Subcutaneous abdominal adipose tissue (tissue), 5 donors: ENCODE measurements around the gene SLK.

Experiments used
- H3K27ac ChIP-seq: one replicate; pipeline ENCODE4 v1.7.0; 2013; ENCODE audit warnings: low read depth, mild to moderate bottlenecking, inconsistent platforms, low read length, moderate library complexity
- H3K27me3 ChIP-seq, 5 donors: one replicate each; pipeline ENCODE4 v1.7.0; 2013; ENCODE audit warnings: low read length in 5 of 5, inconsistent platforms in 1 of 5; ENCODE audit not compliant: control insufficient read depth in 5 of 5, insufficient read depth in 4 of 5
- H3K36me3 ChIP-seq, 5 donors: one replicate each; pipeline ENCODE4 v1.7.0; 2013; ENCODE audit warnings: low read length in 5 of 5; ENCODE audit not compliant: control insufficient read depth in 5 of 5, insufficient read depth in 5 of 5
- H3K4me1 ChIP-seq, 5 donors: one replicate each; pipeline ENCODE4 v1.7.0; 2013; ENCODE audit warnings: low read length in 5 of 5, mild to moderate bottlenecking in 3 of 5, moderate library complexity in 1 of 5; ENCODE audit not compliant: control insufficient read depth in 5 of 5, insufficient read depth in 5 of 5
- H3K4me3 ChIP-seq, 5 donors: one replicate each; pipeline ENCODE4 v1.7.0; 2013; ENCODE audit warnings: low read length in 5 of 5, low read depth in 1 of 5
- H3K9ac ChIP-seq, 5 donors: one replicate each; pipeline ENCODE4 v1.7.0; 2013; ENCODE audit warnings: low read length in 5 of 5, mild to moderate bottlenecking in 4 of 5, moderate library complexity in 3 of 5
- H3K9me3 ChIP-seq, 5 donors: one replicate each; pipeline ENCODE4 v1.7.0; 2013; ENCODE audit warnings: low read length in 5 of 5; ENCODE audit not compliant: control insufficient read depth in 5 of 5
- donor health status: healthy.
- donor health status: healthy.
- donor health status: healthy.
- donor health status: healthy.
- donor health status: healthy.

The SLK gene

GRCh38 chr10:103982639-103983038, 15.7 kb downstream of the SLK start:
- no peaks in the 10 kb centered on the region for H3K9me3 ChIP-seq
- H3K4me1 ChIP-seq: peaks cover 0 to 18% (median 15%) of the 10 kb centered on the region in 5 donors
- H3K27me3 ChIP-seq: no peaks in the 10 kb centered on the region
- no peak overlapping the region for H3K9ac ChIP-seq
- H3K27ac ChIP-seq: no peak overlapping the region
- H3K4me3 ChIP-seq: no peak overlapping the region
- H3K36me3 ChIP-seq: no peaks in the 10 kb centered on the region

- Histone ChIP-seq H3K27me3 (no peaks in the 10 kb centered on the region), H3K4me1 (peaks cover 0 to 18% (median 15%) of the 10 kb centered on the region in 5 donors), H3K36me3 (no peaks in the 10 kb centered on the region), H3K9me3 (no peaks in the 10 kb centered on the region), H3K4me3 (no peak overlapping the region), H3K9ac (peak overlapping the region in 2 of 5 donors; percentile 23 to 37), H3K27ac (no peak overlapping the region)
Observed at GRCh38 chr10:103983367-103983911, 16.5 kb downstream of the SLK start.

GRCh38 chr10:103985726-103986125, 18.8 kb downstream of the SLK start:
- H3K9me3 ChIP-seq: no peaks in the 10 kb centered on the region
- no peak overlapping the region for H3K27ac ChIP-seq
- no peak overlapping the region for H3K9ac ChIP-seq
- no peaks in the 10 kb centered on the region for H3K36me3 ChIP-seq
- H3K4me3 ChIP-seq: no peak overlapping the region
- H3K27me3 ChIP-seq: no peaks in the 10 kb centered on the region
- peaks cover 0 to 18% (median 12%) of the 10 kb centered on the region in 5 donors for H3K4me1 ChIP-seq

GRCh38 chr10:103986360-103986759, 19.4 kb downstream of the SLK start:
- Histone ChIP-seq H3K9me3 (no peaks in the 10 kb centered on the region), H3K4me1 (peaks cover 0 to 18% (median 12%) of the 10 kb centered on the region in 5 donors)

GRCh38 chr10:103990121-103990520, 23.2 kb downstream of the SLK start:
- Histone ChIP-seq H3K9me3 (no peaks in the 10 kb centered on the region), H3K36me3 (peaks cover 3 to 11% (median 9%) of the 10 kb centered on the region in 5 donors), H3K27me3 (no peaks in the 10 kb centered on the region), H3K4me3 (no peak overlapping the region), H3K9ac (no peak overlapping the region), H3K4me1 (peaks cover 0 to 5% (median 2%) of the 10 kb centered on the region in 5 donors), H3K27ac (no peak overlapping the region)

More at GRCh38 chr10:103986360-103986759, 19.4 kb downstream of the SLK start:
- no peak overlapping the region for H3K27ac ChIP-seq
- H3K36me3 ChIP-seq: no peaks in the 10 kb centered on the region
- no peak overlapping the region for H3K9ac ChIP-seq
- no peaks in the 10 kb centered on the region for H3K27me3 ChIP-seq
- no peak overlapping the region for H3K4me3 ChIP-seq

DNA sequence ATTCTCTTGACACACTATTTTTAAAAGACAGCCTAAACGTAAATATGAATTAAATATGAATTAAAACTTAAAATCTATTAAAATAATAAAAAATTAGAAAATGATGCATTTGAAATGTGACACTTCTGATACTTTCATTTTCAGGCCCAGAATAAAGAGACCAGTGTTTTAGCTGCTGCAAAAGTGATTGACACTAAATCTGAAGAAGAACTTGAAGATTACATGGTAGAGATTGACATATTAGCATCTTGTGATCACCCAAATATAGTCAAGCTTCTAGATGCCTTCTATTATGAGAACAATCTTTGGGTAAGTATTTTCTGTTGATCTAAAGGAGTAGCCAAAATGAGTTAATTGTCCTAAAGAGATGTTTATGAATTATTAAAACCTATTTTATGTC, 23.6 kb downstream of the SLK start:
- no peak overlapping the region for H3K9ac ChIP-seq
- no peak overlapping the region for H3K27ac ChIP-seq
- H3K9me3 ChIP-seq: no peaks in the 10 kb centered on the region
- peaks cover 0 to 5% (median 2%) of the 10 kb centered on the region in 5 donors for H3K4me1 ChIP-seq
- no peaks in the 10 kb centered on the region for H3K27me3 ChIP-seq
- no peak overlapping the region for H3K4me3 ChIP-seq
- peaks cover 3 to 12% (median 9%) of the 10 kb centered on the region in 5 donors for H3K36me3 ChIP-seq

DNA sequence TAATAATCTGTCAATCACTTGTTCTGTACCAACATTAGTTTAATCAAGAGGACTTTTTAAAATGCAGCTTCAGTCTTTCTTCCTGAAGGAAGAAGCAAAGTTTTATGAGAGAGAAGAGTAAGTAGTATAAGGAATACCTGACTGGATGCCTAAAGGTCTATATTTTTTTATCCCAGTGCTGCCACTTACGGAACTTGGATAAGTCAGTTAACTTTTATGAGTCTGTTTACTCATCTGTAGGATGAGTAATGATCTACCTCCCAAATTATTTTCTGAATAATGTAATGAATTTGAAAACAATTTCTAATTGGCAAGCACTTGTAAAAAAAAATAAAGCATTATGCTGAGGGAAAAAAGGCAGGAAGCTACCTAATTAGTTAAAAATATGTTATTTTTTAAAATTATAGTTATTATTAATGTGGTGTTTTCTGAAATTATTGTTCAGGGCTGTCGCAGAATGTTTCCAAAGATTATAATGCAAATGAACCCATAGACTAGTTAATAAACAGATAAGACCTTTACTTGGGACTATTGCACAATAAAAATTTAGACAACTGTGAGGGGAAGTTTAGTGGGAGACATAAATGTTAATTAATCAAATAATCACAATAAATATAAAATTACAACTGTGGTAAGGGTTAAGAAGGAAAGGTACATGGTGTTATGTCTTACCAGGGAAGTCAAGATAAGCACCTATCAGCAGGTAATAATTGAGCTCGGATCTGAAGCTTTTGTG, 24.6 kb downstream of the SLK start:
- Histone ChIP-seq H3K9ac (no peak overlapping the region), H3K9me3 (no peaks in the 10 kb centered on the region), H3K4me3 (no peak overlapping the region), H3K27ac (no peak overlapping the region), H3K36me3 (peaks cover 3 to 15% (median 9%) of the 10 kb centered on the region in 5 donors), H3K27me3 (no peaks in the 10 kb centered on the region), H3K4me1 (peaks cover 0 to under 1% (median 0%) of the 10 kb centered on the region in 5 donors)

DNA sequence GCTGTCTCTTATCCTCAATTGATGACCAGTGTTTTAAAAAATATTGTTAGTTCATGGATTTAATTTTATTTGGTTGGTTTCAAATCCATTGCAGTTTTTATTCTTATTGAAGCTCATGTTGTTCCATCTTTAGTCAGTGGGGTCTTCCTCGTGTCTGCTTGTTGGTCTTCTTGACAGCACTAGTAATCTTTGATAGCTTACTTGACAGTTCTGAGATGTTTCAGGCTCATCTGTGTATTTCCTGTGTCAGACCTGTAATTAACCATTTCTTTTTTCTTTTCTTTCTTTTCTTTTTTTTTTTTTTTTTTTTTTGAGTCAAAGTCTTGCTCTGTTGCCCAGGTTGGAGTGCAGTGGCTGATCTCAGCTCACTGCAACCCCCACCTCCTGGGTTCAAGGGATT, 28.2 kb downstream of the SLK start:
- H3K36me3 ChIP-seq: peaks cover 15 to 36% (median 26%) of the 10 kb centered on the region in 5 donors
- no peak overlapping the region for H3K9ac ChIP-seq
- no peaks in the 10 kb centered on the region for H3K27me3 ChIP-seq
- H3K4me3 ChIP-seq: no peak overlapping the region
- no peak overlapping the region for H3K27ac ChIP-seq
- no peaks in the 10 kb centered on the region for H3K4me1 ChIP-seq
- H3K9me3 ChIP-seq: no peaks in the 10 kb centered on the region

DNA sequence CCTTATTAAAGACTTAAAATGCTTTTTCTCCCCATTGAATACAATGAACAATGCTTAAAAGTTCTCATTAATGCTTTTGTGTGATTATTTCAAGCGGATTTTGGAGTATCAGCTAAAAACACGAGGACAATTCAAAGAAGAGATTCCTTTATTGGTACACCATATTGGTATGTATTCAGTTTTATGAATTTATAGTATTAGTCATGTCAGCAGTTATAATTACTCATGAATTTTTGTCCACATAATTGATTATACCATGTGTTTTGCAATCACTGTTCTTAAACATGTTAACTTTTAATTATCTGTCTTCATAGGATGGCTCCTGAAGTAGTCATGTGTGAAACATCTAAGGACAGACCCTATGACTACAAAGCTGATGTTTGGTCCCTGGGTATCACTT, 31.9 kb downstream of the SLK start:
- Histone ChIP-seq H3K36me3 (peaks cover 41 to 60% (median 53%) of the 10 kb centered on the region in 5 donors), H3K9me3 (no peaks in the 10 kb centered on the region), H3K27ac (no peak overlapping the region)

DNA sequence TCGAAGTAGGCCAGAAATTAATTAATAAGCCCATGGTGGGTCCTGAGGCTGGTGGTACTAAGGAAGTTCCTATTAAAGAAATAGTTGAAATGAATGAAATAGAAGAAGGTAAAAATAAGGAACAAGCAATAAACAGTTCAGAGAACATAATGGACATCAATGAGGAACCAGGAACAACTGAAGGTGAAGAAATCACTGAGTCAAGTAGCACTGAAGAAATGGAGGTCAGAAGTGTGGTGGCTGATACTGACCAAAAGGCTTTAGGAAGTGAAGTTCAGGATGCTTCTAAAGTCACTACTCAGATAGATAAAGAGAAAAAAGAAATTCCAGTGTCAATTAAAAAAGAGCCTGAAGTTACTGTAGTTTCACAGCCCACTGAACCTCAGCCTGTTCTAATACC, 36.0 kb downstream of the SLK start:
- Histone ChIP-seq H3K4me1 (no peaks in the 10 kb centered on the region), H3K9me3 (no peaks in the 10 kb centered on the region), H3K36me3 (peaks cover 48 to 69% (median 63%) of the 10 kb centered on the region in 5 donors), H3K27me3 (no peaks in the 10 kb centered on the region), H3K4me3 (no peak overlapping the region), H3K9ac (no peak overlapping the region), H3K27ac (no peak overlapping the region)

More for the DNA sequence above, 31.9 kb downstream of the SLK start:
- H3K4me1 ChIP-seq: no peaks in the 10 kb centered on the region
- no peak overlapping the region for H3K4me3 ChIP-seq
- H3K9ac ChIP-seq: no peak overlapping the region
- H3K27me3 ChIP-seq: no peaks in the 10 kb centered on the region
